NT2/D1 (cell line): ENCODE results near the gene XPR1.

ENCODE experiments used
- YY1 ChIP-seq: IDR thresholded peaks from 2 replicates; pipeline ENCODE4 v1.6.1; 2011; ENCODE audit not compliant: insufficient read length, insufficient read depth
- ZNF274 ChIP-seq: IDR thresholded peaks from 2 replicates; pipeline ENCODE4 v1.6.1; 2011; ENCODE audit warnings: mild to moderate bottlenecking, low read depth, low read length

GRCh38 chr1:180781718-180782117 is 149.9 kb downstream of the XPR1 start:
- no peak for TF ChIP-seq ZNF274
- TF ChIP-seq YY1, result no peak
